H1 (cell line): Measurements from ENCODE around the gene SSR1. TPM values are rescaled to one million over a fixed set of nuclear protein-coding genes. Genes with fewer than 3 reads are reported as not detected.

Experiments
- CTCF ChIA-PET: fragments of 300-600 bp; sonication (Branson Sonifier 250); formaldehyde crosslinking; loops from one replicate; lab custom pipeline; 2021; ENCODE audit not compliant: partially characterized antibody; lab: Charles Lee
- POLR2A ChIA-PET: fragments of 300-600 bp; sonication (Branson Sonifier 250); formaldehyde crosslinking; loops from one replicate; lab custom pipeline; 2021; ENCODE audit warnings: inconsistent platforms; ENCODE audit not compliant: partially characterized antibody; lab: Charles Lee
- DNase-seq, 2 experiments: peaks; one replicate each; pipeline versions ENCODE4 v3.0.0 to v3.0.0-alpha.2; 2010 to 2022; ENCODE audit warnings: low spot score in 2 of 2, low read depth in 1 of 2, mixed read lengths in 1 of 2
- FAIRE-seq: peaks from 2 replicates; lab custom pipeline; 2011; peaks lifted over from hg19 to GRCh38; lab: Jason Lieb, UNC
- H2AFZ ChIP-seq: 2 replicates; pipeline ENCODE4 v1.8.1; 2012; ENCODE audit warnings: low read length, inconsistent platforms
- H2AK5ac ChIP-seq: 2 replicates; pipeline ENCODE4 v1.6.1; 2013; ENCODE audit warnings: low read depth, low read length
- H2BK120ac ChIP-seq: replicated peaks from 2 replicates; pipeline ENCODE3; 2013; ENCODE audit warnings: low read depth, low read length, inconsistent platforms
- H2BK12ac ChIP-seq: 2 replicates; pipeline ENCODE4 v1.6.1; 2013; ENCODE audit warnings: low read depth, low read length
- H2BK15ac ChIP-seq: 2 replicates; pipeline ENCODE4 v1.6.1; 2013; ENCODE audit warnings: low read length
- H2BK20ac ChIP-seq: 2 replicates; pipeline ENCODE4 v1.6.1; 2013; ENCODE audit warnings: low read length
- H2BK5ac ChIP-seq: 2 replicates; pipeline ENCODE4 v1.6.1; 2013; ENCODE audit warnings: low read depth, low read length
- H3K14ac ChIP-seq: 2 replicates; pipeline ENCODE4 v1.6.1; 2013; ENCODE audit warnings: inconsistent platforms; ENCODE audit not compliant: insufficient read length
- H3K18ac ChIP-seq: 2 replicates; pipeline ENCODE4 v1.6.1; 2013; ENCODE audit warnings: low read length; ENCODE audit errors: extremely low read depth
- H3K23ac ChIP-seq: 2 replicates; pipeline ENCODE4 v1.6.1; 2013; ENCODE audit warnings: inconsistent platforms; ENCODE audit not compliant: insufficient read length
- H3K23me2 ChIP-seq: 2 replicates; pipeline ENCODE4 v1.6.1; 2013; ENCODE audit warnings: low read depth, low read length
- H3K27ac ChIP-seq: 2 replicates; pipeline ENCODE4 v1.6.1; 2011; ENCODE audit warnings: low read depth, low read length, inconsistent platforms
- H3K27me3 ChIP-seq, 4 experiments: replicated peaks in 1 of 4; 1 replicate in 1 of 4; 2 replicates in 3 of 4; pipeline versions ENCODE4 v1.6.1 to v1.8.1; 2011 to 2013; ENCODE audit warnings: low read length in 3 of 4, mild to moderate bottlenecking in 3 of 4, inconsistent platforms in 2 of 4, mixed read lengths in 2 of 4, moderate library complexity in 1 of 4; ENCODE audit not compliant: control insufficient read depth in 3 of 4, insufficient read depth in 3 of 4; ENCODE audit errors: extremely low read depth in 1 of 4
- H3K36me3 ChIP-seq, 4 experiments: 2 replicates each; pipeline versions ENCODE4 v1.6.1 to v1.8.1; 2011 to 2013; ENCODE audit warnings: mild to moderate bottlenecking in 4 of 4, low read length in 3 of 4, moderate library complexity in 2 of 4, control low read depth in 1 of 4, inconsistent platforms in 1 of 4; ENCODE audit not compliant: insufficient read depth in 4 of 4, control insufficient read depth in 2 of 4
- H3K4ac ChIP-seq: replicated peaks from 2 replicates; pipeline ENCODE3; 2013; ENCODE audit warnings: low read length, low read depth, mixed read lengths, inconsistent platforms; ENCODE audit not compliant: insufficient read length
- H3K4me1 ChIP-seq, 4 experiments: replicated peaks in 1 of 4; 1 replicate in 1 of 4; 2 replicates in 3 of 4; pipeline versions ENCODE4 v1.6.1 to v1.8.1; 2011 to 2013; ENCODE audit warnings: low read length in 3 of 4, inconsistent platforms in 2 of 4, mixed read lengths in 1 of 4; ENCODE audit not compliant: insufficient read depth in 4 of 4, control insufficient read depth in 3 of 4
- H3K4me2 ChIP-seq, 2 experiments: 2 replicates each; pipeline versions ENCODE4 v1.6.1 to v1.8.1; 2011 to 2013; ENCODE audit warnings: low read depth in 2 of 2, low read length in 2 of 2, control low read depth in 1 of 2, inconsistent platforms in 1 of 2, mild to moderate bottlenecking in 1 of 2; ENCODE audit not compliant: insufficient read depth in 1 of 2
- H3K4me3 ChIP-seq, 4 experiments: fragments of 200-600, 300-600 bp in 1 of 4; sonication (generic), shearing (Covaris generic), sonication (Bioruptor Twin) in 1 of 4; 2 replicates each; pipeline versions ENCODE4 v1.5.1 to v1.8.1; 2011 to 2016; ENCODE audit warnings: low read length in 4 of 4, low read depth in 3 of 4, control low read depth in 2 of 4, inconsistent platforms in 2 of 4, mild to moderate bottlenecking in 2 of 4, mixed read lengths in 1 of 4, moderate library complexity in 1 of 4; ENCODE audit not compliant: insufficient read depth in 2 of 4; ENCODE audit errors: extremely low read depth in 1 of 4
- H3K56ac ChIP-seq: replicated peaks from 2 replicates; pipeline ENCODE3; 2013; ENCODE audit warnings: low read depth, mild to moderate bottlenecking, mixed read lengths, low read length, inconsistent platforms; ENCODE audit not compliant: insufficient read length
- H3K79me1 ChIP-seq: 2 replicates; pipeline ENCODE4 v1.6.1; 2013; ENCODE audit warnings: low read depth, low read length, control low read depth
- H3K79me2 ChIP-seq, 2 experiments: 2 replicates each; pipeline versions ENCODE4 v1.6.1 to v1.8.1; 2012 to 2013; ENCODE audit warnings: low read length in 2 of 2, mild to moderate bottlenecking in 2 of 2, inconsistent platforms in 1 of 2; ENCODE audit not compliant: insufficient read depth in 2 of 2, control insufficient read depth in 1 of 2
- H3K9ac ChIP-seq, 4 experiments: replicated peaks in 1 of 4; 1 replicate in 1 of 4; 2 replicates in 3 of 4; pipeline versions ENCODE4 v1.6.1 to v1.8.1; 2011 to 2013; ENCODE audit warnings: low read depth in 3 of 4, low read length in 3 of 4, control low read depth in 2 of 4, mild to moderate bottlenecking in 2 of 4, moderate library complexity in 2 of 4, inconsistent platforms in 1 of 4; ENCODE audit errors: extremely low read depth in 1 of 4
- H3K9me3 ChIP-seq, 2 experiments: 2 replicates each; pipeline versions ENCODE4 v1.6.1 to v1.8.1; 2012 to 2013; ENCODE audit warnings: mild to moderate bottlenecking in 2 of 2, moderate library complexity in 2 of 2, control low read depth in 1 of 2, inconsistent platforms in 1 of 2, low read depth in 1 of 2, low read length in 1 of 2, mixed read lengths in 1 of 2; ENCODE audit not compliant: insufficient read depth in 2 of 2
- H4K20me1 ChIP-seq, 2 experiments: replicated peaks in 1 of 2; 2 replicates each; pipeline versions ENCODE3 to v1.8.1; 2011 to 2013; ENCODE audit warnings: inconsistent platforms in 2 of 2, low read length in 2 of 2, mild to moderate bottlenecking in 1 of 2; ENCODE audit not compliant: insufficient read depth in 2 of 2, control insufficient read depth in 1 of 2
- H4K5ac ChIP-seq: 2 replicates; pipeline ENCODE4 v1.6.1; 2013; ENCODE audit warnings: low read length, low read depth, mixed read lengths, inconsistent platforms; ENCODE audit not compliant: insufficient read length
- H4K8ac ChIP-seq: 2 replicates; pipeline ENCODE4 v1.8.0; 2013; ENCODE audit warnings: mild to moderate bottlenecking, moderate library complexity, low read length, inconsistent platforms; ENCODE audit not compliant: insufficient read depth; ENCODE audit errors: extremely low read depth
- H4K91ac ChIP-seq: replicated peaks from 2 replicates; pipeline ENCODE3; 2013; ENCODE audit warnings: low read length, mixed read lengths, inconsistent platforms; ENCODE audit not compliant: insufficient read length
- RAD21 ChIP-seq, 2 experiments: IDR thresholded peaks in 1 of 2; conservative IDR thresholded peaks in 1 of 2; 2 replicates each; pipeline ENCODE4 v1.6.1; 2011; ENCODE audit warnings: low read depth in 2 of 2, low read length in 2 of 2, improper control_type of control experiment in 1 of 2, inconsistent platforms in 1 of 2, mild to moderate bottlenecking in 1 of 2, moderate library complexity in 1 of 2
- whole genome bisulfite sequencing, 2 experiments: shearing (Covaris generic) in 1 of 2; methylation state at CpG; one replicate each; pipeline versions ENCODE4 v1.1.6 to v1.1.7; 2013 to 2015; ENCODE audit warnings: low lambda C conversion rate in 2 of 2, mixed read lengths in 2 of 2, inconsistent platforms in 1 of 2, low coverage in 1 of 2, missing lambda C conversion rate in 1 of 2; ENCODE audit not compliant: insufficient replicate concordance in 2 of 2, insufficient coverage in 1 of 2, insufficient read length in 1 of 2; ENCODE audit errors: extremely low coverage in 1 of 2, missing lambda C conversion rate in 1 of 2; 5-methylcytosine and 5-hydroxymethylcytosine counted together
- polyA plus RNA-seq, 7 experiments: library from polyadenylated mRNA; depleted of rRNA in 3 of 7; stranded (reverse) in 5 of 7; unstranded in 2 of 7; fragments of >200 nt in 5 of 7; fragments of 200-250 nt in 2 of 7; gene quantifications; 1 replicate in 5 of 7; 2 replicates in 1 of 7; 4 replicates in 1 of 7; pipeline versions ENCODE4 v1.2.1 to v1.2.3, GENCODE V29; 2011 to 2013; ENCODE audit warnings: missing spikeins in 2 of 7, mixed read lengths in 2 of 7
- total RNA-seq: library from RNA; stranded (reverse); fragmentation: NEBNext Ultra II Directional; extraction: Animal tissue kit (Norgen Biotek cat#: 25700); gene quantifications from 2 replicates; pipeline ENCODE4 v1.2.1, GENCODE V29; 2021
- TF ChIP-seq, protein P1 (sequence below), 3 experiments: IDR thresholded peaks; 1 replicate in 2 of 3; 2 replicates in 1 of 3; pipeline versions ENCODE4 v1.5.1 to v1.6.1; 2011; ENCODE audit warnings: low read length in 3 of 3, mild to moderate bottlenecking in 3 of 3, inconsistent platforms in 2 of 3, low read depth in 1 of 3, moderate library complexity in 1 of 3; ENCODE audit not compliant: insufficient read depth in 1 of 3; ENCODE audit errors: control extremely low read depth in 1 of 3

Gene SSR1
- total and polyA plus RNA-seq, 2 of the 8 experiments (the other 6 are each of a cell fraction or from before 2014, with no cell fraction given) = 26.6 to 117 TPM

- no peak overlapping the region for H3K14ac ChIP-seq
- H3K4me1 ChIP-seq = peaks cover 0 to under 1% (median under 1%) of the 10 kb centered on the region in 4 experiments; a peak in 6 of 7 replicates
- no peak overlapping the region for H2BK15ac ChIP-seq
- no peak for FAIRE-seq
- H3K79me1 ChIP-seq = no peaks in the 10 kb centered on the region
- H2AK5ac ChIP-seq = no peak overlapping the region
- no peak overlapping the region for H4K8ac ChIP-seq
- no peak overlapping the region for H3K4me3 ChIP-seq
- peaks cover 3 to 8% of the 10 kb centered on the region in 2 experiments; a peak in 3 of 4 replicates for H3K9me3 ChIP-seq
- WGBS, 2 experiments = 84% methylated on average over 12 of the region's 12 CpGs; no CpG with 5 or more reads in 1 of the 2 experiments
- no peaks in the 10 kb centered on the region for H3K79me2 ChIP-seq
- no peak overlapping the region for H2BK12ac ChIP-seq
- H3K23me2 ChIP-seq = no peaks in the 10 kb centered on the region
- no peak overlapping the region for H3K56ac ChIP-seq
- ChIA-PET POLR2A (no interaction called here), CTCF (interaction anchor here (0.8 to 6.4 kb wide), 2 partner anchors 10 to 20 kb away, joined by 3 to 55 read pairs; no protein-coding TSS in a partner anchor)
- H3K9ac ChIP-seq = no peak overlapping the region
- no peak overlapping the region for H3K27ac ChIP-seq
- no peak for DNase-seq
- no peak overlapping the region for H2BK120ac ChIP-seq
- no peak overlapping the region for H3K4me2 ChIP-seq
- H2AFZ ChIP-seq = no peak overlapping the region
- peaks cover 0 to under 1% (median 0%) of the 10 kb centered on the region in 4 experiments; a peak in 1 of 8 replicates for H3K36me3 ChIP-seq
- H4K91ac ChIP-seq = no peak overlapping the region
- H3K23ac ChIP-seq = no peak overlapping the region
- no peak overlapping the region for H3K4ac ChIP-seq
- no peak overlapping the region for H2BK20ac ChIP-seq
- no peak overlapping the region for H2BK5ac ChIP-seq
- no peaks in the 10 kb centered on the region for H3K27me3 ChIP-seq
- peaks cover 0 to 2% of the 10 kb centered on the region in 2 experiments for H4K20me1 ChIP-seq
- no peak overlapping the region for H4K5ac ChIP-seq
- H3K18ac ChIP-seq = no peak overlapping the region
- TF ChIP-seq, protein P1, sequence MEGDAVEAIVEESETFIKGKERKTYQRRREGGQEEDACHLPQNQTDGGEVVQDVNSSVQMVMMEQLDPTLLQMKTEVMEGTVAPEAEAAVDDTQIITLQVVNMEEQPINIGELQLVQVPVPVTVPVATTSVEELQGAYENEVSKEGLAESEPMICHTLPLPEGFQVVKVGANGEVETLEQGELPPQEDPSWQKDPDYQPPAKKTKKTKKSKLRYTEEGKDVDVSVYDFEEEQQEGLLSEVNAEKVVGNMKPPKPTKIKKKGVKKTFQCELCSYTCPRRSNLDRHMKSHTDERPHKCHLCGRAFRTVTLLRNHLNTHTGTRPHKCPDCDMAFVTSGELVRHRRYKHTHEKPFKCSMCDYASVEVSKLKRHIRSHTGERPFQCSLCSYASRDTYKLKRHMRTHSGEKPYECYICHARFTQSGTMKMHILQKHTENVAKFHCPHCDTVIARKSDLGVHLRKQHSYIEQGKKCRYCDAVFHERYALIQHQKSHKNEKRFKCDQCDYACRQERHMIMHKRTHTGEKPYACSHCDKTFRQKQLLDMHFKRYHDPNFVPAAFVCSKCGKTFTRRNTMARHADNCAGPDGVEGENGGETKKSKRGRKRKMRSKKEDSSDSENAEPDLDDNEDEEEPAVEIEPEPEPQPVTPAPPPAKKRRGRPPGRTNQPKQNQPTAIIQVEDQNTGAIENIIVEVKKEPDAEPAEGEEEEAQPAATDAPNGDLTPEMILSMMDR (IDR thresholded peaks at IDR 0.05; ENCODE audit: control extremely low read depth in 1 of 3, insufficient read depth in 1 of 3, low read depth in 1 of 3, low read length in 3 of 3) = peak in 1 of 3 experiments; percentile 5; a peak in 1 of 4 replicates
- peak; percentile 13 to 20; a peak in 2 of 4 replicates for TF ChIP-seq RAD21 (IDR thresholded peaks at IDR 0.05 in 1 of 2, conservative IDR thresholded peaks at IDR 0.05 in 1 of 2; ENCODE audit: low read depth in 2 of 2, low read length in 2 of 2)
Observed at GRCh38 chr6:7254980-7255835, 57.8 kb downstream of the SSR1 start.
